HepG2 (cell line): Measurements from ENCODE around the gene RNASE2. TPM values are rescaled to one million over a fixed set of nuclear protein-coding genes. Genes with fewer than 3 reads are reported as not detected.

ENCODE experiments used
- ATAC-seq: fragments of 200-7000 bp; cut with Tn5 transposase; 3 replicates; pipeline ENCODE4 v1.9.1; 2020; ENCODE audit warnings: mild to moderate bottlenecking, moderate library complexity
- BruUV-seq: library from RNA; stranded (reverse); fragments of 400-500 nt; replicated peaks from 2 replicates; lab custom pipeline; 2021; lab: Mats Ljungman, UMichigan
- CTCF ChIA-PET: fragments of 300-600 bp; formaldehyde crosslinking; extraction: SDS; loops from one replicate; lab custom pipeline; 2021; ENCODE audit warnings: low total read pairs, inconsistent platforms, low intra/inter-chr PET ratio; lab: Yijun Ruan, JAX
- POLR2A ChIA-PET: fragments of 350-600 bp; sonication (Branson Sonifier 250); formaldehyde crosslinking; loops from one replicate; lab custom pipeline; 2020; ENCODE audit warnings: antibody characterized with exemption, inconsistent platforms; lab: Yijun Ruan, JAX
- DNase-seq: peaks from one replicate; pipeline ENCODE4 v3.0.0-alpha.2; 2015; ENCODE audit warnings: low spot score
- FAIRE-seq: peaks from 3 replicates; lab custom pipeline; 2011; peaks lifted over from hg19 to GRCh38; lab: Jason Lieb, UNC
- H2AFZ ChIP-seq: one replicate; pipeline ENCODE4 v1.6.1; 2011; ENCODE audit warnings: low read length, inconsistent platforms
- H3K27ac ChIP-seq: fragments of 300-600 bp; 3 replicates; pipeline ENCODE4 v1.8.0; 2011; ENCODE audit warnings: mixed run types, mild to moderate bottlenecking, mixed read lengths, low read length, inconsistent platforms; ENCODE audit not compliant: insufficient read depth; ENCODE audit errors: extremely low read length
- H3K27me3 ChIP-seq, 2 experiments: fragments of 200-600 bp in 1 of 2; 2 replicates in 1 of 2; 3 replicates in 1 of 2; pipeline versions ENCODE4 v1.6.0 to v1.8.0; 2011; ENCODE audit warnings: low read length in 2 of 2, mild to moderate bottlenecking in 2 of 2, moderate library complexity in 2 of 2, inconsistent platforms in 1 of 2; ENCODE audit not compliant: insufficient read depth in 2 of 2, control insufficient read depth in 1 of 2
- H3K36me3 ChIP-seq, 2 experiments: fragments of 200-600 bp in 1 of 2; replicated peaks in 1 of 2; 2 replicates in 1 of 2; 3 replicates in 1 of 2; pipeline versions ENCODE4 v1.5.1 to v1.8.0; 2011; ENCODE audit warnings: low read length in 2 of 2, inconsistent platforms in 1 of 2; ENCODE audit not compliant: insufficient read depth in 2 of 2, control insufficient read depth in 1 of 2
- H3K4me1 ChIP-seq: 2 replicates; pipeline ENCODE4 v1.5.1; 2012; ENCODE audit warnings: low read length, inconsistent platforms; ENCODE audit not compliant: insufficient read depth
- H3K4me2 ChIP-seq: 2 replicates; pipeline ENCODE4 v1.6.0; 2011; ENCODE audit warnings: low read depth, low read length, inconsistent platforms
- H3K4me3 ChIP-seq, 3 experiments: fragments of 200-600 bp in 1 of 3; sonication (generic), shearing (Covaris generic) in 1 of 3; replicated peaks in 1 of 3; 2 replicates each; pipeline ENCODE4 v1.5.1; 2011 to 2016; ENCODE audit warnings: low read length in 3 of 3, inconsistent platforms in 2 of 3, low read depth in 2 of 3, mild to moderate bottlenecking in 2 of 3, control low read depth in 1 of 3, mixed read lengths in 1 of 3; ENCODE audit not compliant: insufficient read depth in 1 of 3
- H3K79me2 ChIP-seq: one replicate; pipeline ENCODE4 v1.6.1; 2011; ENCODE audit warnings: low read length, inconsistent platforms; ENCODE audit not compliant: insufficient read depth
- H3K9ac ChIP-seq: 2 replicates; pipeline ENCODE4 v1.6.0; 2011; ENCODE audit warnings: mild to moderate bottlenecking, low read depth, low read length, inconsistent platforms; ENCODE audit not compliant: insufficient read depth
- H3K9me3 ChIP-seq: 2 replicates; pipeline ENCODE4 v1.5.1; 2012; ENCODE audit warnings: mild to moderate bottlenecking, low read length
- H4K20me1 ChIP-seq: 2 replicates; pipeline ENCODE4 v1.6.0; 2011; ENCODE audit warnings: inconsistent platforms, mild to moderate bottlenecking, low read length, moderate library complexity; ENCODE audit not compliant: insufficient read depth
- SOX13 ChIP-seq, 3 experiments: fragments of 450-650 bp in 1 of 3; sonication (generic) in 1 of 3; formaldehyde crosslinking in 1 of 3; IDR thresholded peaks in 2 of 3; conservative IDR thresholded peaks in 1 of 3; 2 replicates each; pipeline versions ENCODE4 v1.5.0 to v1.6.1; 2016 to 2020; ENCODE audit warnings: antibody characterized with exemption in 1 of 3, mild to moderate bottlenecking in 1 of 3, missing compliant biosample characterization in 1 of 3, missing genetic modification reagents in 1 of 3, moderate library complexity in 1 of 3
- ZNF367 ChIP-seq: sonication (generic); formaldehyde crosslinking; IDR thresholded peaks from 2 replicates; pipeline ENCODE4 v1.4.0; 2020; ENCODE audit warnings: missing genetic modification reagents, borderline replicate concordance
- ZNF530 ChIP-seq: sonication (generic); formaldehyde crosslinking; IDR thresholded peaks from 2 replicates; pipeline ENCODE4 v1.5.0; 2020; ENCODE audit warnings: low read depth, mild to moderate bottlenecking, missing genetic modification reagents
- WGBS: methylation state at CpG from one replicate; pipeline ENCODE4 v1.1.6; 2017; ENCODE audit warnings: low lambda C conversion rate; 5-methylcytosine and 5-hydroxymethylcytosine counted together
- in situ Hi-C: cut with HindIII; loops from 2 replicates; pipeline ENCODE4 v1.10.0; 2017; ENCODE audit warnings: low pct_unique_long_range_greater_than_20kb; ENCODE audit not compliant: extremely low pct_ligation_motif_present
- intact Hi-C: fragments of 100-400 bp; cut with micrococcal nuclease; formaldehyde crosslinking; loops from one replicate; pipeline ENCODE4 v1.10.0; 2022; ENCODE audit not compliant: unreplicated experiment
- polyA plus RNA-seq, 8 experiments: library from polyadenylated mRNA; depleted of rRNA in 3 of 8; stranded (reverse) in 7 of 8; unstranded in 1 of 8; fragments of >200 nt; fragmentation: Illumina TruSeq in 4 of 8; extraction: Trizol in 4 of 8; gene quantifications; 2 replicates each; pipeline versions ENCODE4 v1.2.1 to v1.2.3, GENCODE V29; 2011 to 2016; ENCODE audit warnings: low read depth in 4 of 8, missing spikeins in 1 of 8, mixed read lengths in 1 of 8; ENCODE audit not compliant: insufficient read depth in 1 of 8
- small RNA-seq, 3 experiments: library from RNA; depleted of rRNA; stranded (forward); fragments of <200 nt; gene quantifications; one replicate each; pipeline ENCODE3, GENCODE V24; 2012; ENCODE audit warnings: low read depth in 2 of 3, low replicate concordance in 1 of 3; ENCODE audit not compliant: insufficient read length in 3 of 3, insufficient read depth in 2 of 3
- total RNA-seq, 5 experiments: library from RNA; depleted of rRNA; stranded (reverse); fragments of >200 nt; fragmentation: Illumina TruSeq; extraction: Trizol; gene quantifications; 2 replicates each; pipeline ENCODE4 v1.2.3, GENCODE V29; 2016; ENCODE audit warnings: low read depth in 1 of 5
- TF ChIP-seq, protein P1 (sequence below): sonication (generic); formaldehyde crosslinking; IDR thresholded peaks from 2 replicates; pipeline ENCODE4 v1.5.1; 2020; ENCODE audit warnings: missing genetic modification reagents, mild to moderate bottlenecking, borderline replicate concordance
- TF ChIP-seq, protein P2 (sequence below): sonication (generic); formaldehyde crosslinking; IDR thresholded peaks from 2 replicates; pipeline ENCODE4 v1.5.0; 2020; ENCODE audit warnings: mild to moderate bottlenecking, missing genetic modification reagents

The RNASE2 gene
- total and polyA plus RNA-seq, 2 of the 13 experiments (the other 11 are each of a cell fraction or from before 2014, with no cell fraction given): 0.69 TPM; not detected in 1

DNA sequence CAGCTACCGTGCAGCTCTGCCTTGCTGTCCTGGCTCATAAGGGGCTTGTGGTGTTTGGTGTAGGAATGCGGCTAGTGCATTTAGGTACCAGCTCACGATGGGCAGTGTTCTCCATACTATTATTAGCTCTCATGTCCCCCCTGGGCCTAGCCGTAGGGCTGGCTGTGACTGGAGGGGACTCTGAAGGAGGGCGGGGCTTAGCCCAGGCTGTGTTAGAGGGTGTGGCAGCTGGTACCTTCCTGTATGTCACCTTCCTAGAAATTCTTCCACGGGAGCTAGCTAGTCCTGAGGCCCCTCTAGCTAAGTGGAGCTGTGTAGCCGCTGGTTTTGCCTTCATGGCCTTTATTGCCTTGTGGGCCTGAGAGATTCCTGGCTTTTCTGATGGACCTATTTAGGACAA lies 45.9 kb downstream of the RNASE2 start (continued):
- TF ChIP-seq, protein P1, sequence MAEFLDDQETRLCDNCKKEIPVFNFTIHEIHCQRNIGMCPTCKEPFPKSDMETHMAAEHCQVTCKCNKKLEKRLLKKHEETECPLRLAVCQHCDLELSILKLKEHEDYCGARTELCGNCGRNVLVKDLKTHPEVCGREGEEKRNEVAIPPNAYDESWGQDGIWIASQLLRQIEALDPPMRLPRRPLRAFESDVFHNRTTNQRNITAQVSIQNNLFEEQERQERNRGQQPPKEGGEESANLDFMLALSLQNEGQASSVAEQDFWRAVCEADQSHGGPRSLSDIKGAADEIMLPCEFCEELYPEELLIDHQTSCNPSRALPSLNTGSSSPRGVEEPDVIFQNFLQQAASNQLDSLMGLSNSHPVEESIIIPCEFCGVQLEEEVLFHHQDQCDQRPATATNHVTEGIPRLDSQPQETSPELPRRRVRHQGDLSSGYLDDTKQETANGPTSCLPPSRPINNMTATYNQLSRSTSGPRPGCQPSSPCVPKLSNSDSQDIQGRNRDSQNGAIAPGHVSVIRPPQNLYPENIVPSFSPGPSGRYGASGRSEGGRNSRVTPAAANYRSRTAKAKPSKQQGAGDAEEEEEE (CRISPR knock-in tag): no peak
- TF ChIP-seq ZNF530 (CRISPR knock-in tag) (no peak), ZNF367 (CRISPR knock-in tag) (no peak)

DNA sequence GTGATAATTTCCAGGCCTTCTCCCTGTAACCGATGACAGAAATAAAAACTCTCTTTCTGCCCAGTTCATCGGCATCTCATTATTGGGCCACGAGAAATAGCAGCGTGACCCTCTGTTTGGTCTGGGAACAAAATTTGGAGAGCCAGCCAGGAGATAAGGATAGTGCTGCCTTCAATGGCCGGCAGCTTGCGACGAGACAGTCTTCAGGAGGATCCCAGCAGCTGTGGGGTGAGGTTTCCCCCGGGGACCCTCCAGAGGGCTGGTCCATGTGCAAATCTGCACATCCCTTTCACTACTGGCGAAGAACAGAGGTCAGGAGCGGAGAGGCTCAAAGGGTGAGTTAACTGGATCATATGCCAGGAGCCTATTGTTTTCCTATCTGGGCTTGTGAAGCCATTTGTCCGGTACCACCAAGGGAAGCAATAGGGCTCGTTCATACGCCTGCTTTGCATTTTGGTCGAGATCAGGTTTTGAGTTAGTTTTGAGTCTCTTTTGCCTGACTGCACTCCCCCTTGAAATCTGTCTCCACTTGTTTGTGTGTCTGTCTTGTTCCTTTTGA lies 48.6 kb downstream of the RNASE2 start:
- CTCF ChIA-PET: no interaction called here
- Histone ChIP-seq H2AFZ (peak overlapping the region; percentile 37), H3K4me1 (peaks cover 39% of the 10 kb centered on the region), H3K4me2 (peak overlapping the region; percentile 38; the same call in 1 of the 2 replicates), H3K4me3 (no peak overlapping the region), H3K36me3 (no peaks in the 10 kb centered on the region), H4K20me1 (no peaks in the 10 kb centered on the region), H3K27me3 (0 out of 5 replicates have a peak, but pooled peaks cover 0 to 3% of the 10 kb centered on the region in 2 experiments), H3K9ac (no peak overlapping the region), H3K79me2 (no peaks in the 10 kb centered on the region), H3K9me3 (no peaks in the 10 kb centered on the region), H3K27ac (no peak overlapping the region)
- no peak for TF ChIP-seq SOX13 (IDR thresholded peaks at IDR 0.05)
- 0 out of 4 replicates have a peak, but pooled peaks of 1 of the 2 experiments have one; percentile 5 for TF ChIP-seq SOX13 (CRISPR knock-in tag; conservative IDR thresholded peaks at IDR 0.05 in 1 of 2, IDR thresholded peaks at IDR 0.05 in 1 of 2)
- TF ChIP-seq, protein P2, sequence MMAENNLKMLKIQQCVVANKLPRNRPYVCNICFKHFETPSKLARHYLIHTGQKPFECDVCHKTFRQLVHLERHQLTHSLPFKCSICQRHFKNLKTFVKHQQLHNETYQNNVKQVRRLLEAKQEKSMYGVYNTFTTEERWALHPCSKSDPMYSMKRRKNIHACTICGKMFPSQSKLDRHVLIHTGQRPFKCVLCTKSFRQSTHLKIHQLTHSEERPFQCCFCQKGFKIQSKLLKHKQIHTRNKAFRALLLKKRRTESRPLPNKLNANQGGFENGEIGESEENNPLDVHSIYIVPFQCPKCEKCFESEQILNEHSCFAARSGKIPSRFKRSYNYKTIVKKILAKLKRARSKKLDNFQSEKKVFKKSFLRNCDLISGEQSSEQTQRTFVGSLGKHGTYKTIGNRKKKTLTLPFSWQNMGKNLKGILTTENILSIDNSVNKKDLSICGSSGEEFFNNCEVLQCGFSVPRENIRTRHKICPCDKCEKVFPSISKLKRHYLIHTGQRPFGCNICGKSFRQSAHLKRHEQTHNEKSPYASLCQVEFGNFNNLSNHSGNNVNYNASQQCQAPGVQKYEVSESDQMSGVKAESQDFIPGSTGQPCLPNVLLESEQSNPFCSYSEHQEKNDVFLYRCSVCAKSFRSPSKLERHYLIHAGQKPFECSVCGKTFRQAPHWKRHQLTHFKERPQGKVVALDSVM (CRISPR knock-in tag): no peak
- BruUV-seq: no TSS peak
- POLR2A ChIA-PET: interaction anchor here (1.2 to 1.6 kb wide), 2 partner anchors 11 to 100 kb away, joined by 3 to 4 read pairs; no protein-coding TSS in a partner anchor
- no peak for FAIRE-seq
- no peak; the same call in 1 of the 3 replicates for ATAC-seq
- WGBS: 62% methylated on average over 14 of the region's 14 CpGs
- in situ Hi-C loops: no loop called here
- no peak for DNase-seq
- intact Hi-C loops: no loop called here

Small RNA genes lying within 50 kb of the gene (small RNA-seq; reads per million reads assigned to genes)
- gene RN7SL189P: 0 reads per million in 3 experiments

Other genes starting within 250 kb of the RNASE2 start
- gene EDDM3A, start 209.6 kb upstream of the RNASE2 start, total RNA-seq (2016; rRNA removed; fragmentation: Illumina TruSeq; extraction: Trizol): not detected in 2 replicates
- gene EDDM3A, start 209.6 kb upstream of the RNASE2 start, polyA plus RNA-seq (2011; rRNA removed): not detected in 2 replicates
- gene EDDM3B, start 187.1 kb upstream of the RNASE2 start, total RNA-seq (2016; rRNA removed; fragmentation: Illumina TruSeq; extraction: Trizol): not detected in 2 replicates
- gene EDDM3B, start 187.1 kb upstream of the RNASE2 start, polyA plus RNA-seq (2011; rRNA removed): not detected in 2 replicates
- gene RNASE6, start 174.2 kb upstream of the RNASE2 start, total RNA-seq (2016; rRNA removed; fragmentation: Illumina TruSeq; extraction: Trizol): not detected in 2 replicates
- gene RNASE6, start 174.2 kb upstream of the RNASE2 start, polyA plus RNA-seq (2011; rRNA removed): not detected in 2 replicates
- gene RNASE1, start 152.6 kb upstream of the RNASE2 start, total RNA-seq (2016; rRNA removed; fragmentation: Illumina TruSeq; extraction: Trizol): not detected in 2 replicates
- not detected in 2 replicates for gene RNASE1, start 152.6 kb upstream of the RNASE2 start, polyA plus RNA-seq (2011; rRNA removed)
- gene RNASE3, start 64.1 kb upstream of the RNASE2 start, total RNA-seq (2016; rRNA removed; fragmentation: Illumina TruSeq; extraction: Trizol): not detected in 2 replicates
- not detected in 2 replicates for gene RNASE3, start 64.1 kb upstream of the RNASE2 start, polyA plus RNA-seq (2011; rRNA removed)
- 46.9 and 122 TPM in 2 replicates for gene METTL17, start 34.5 kb downstream of the RNASE2 start, total RNA-seq (2016; rRNA removed; fragmentation: Illumina TruSeq; extraction: Trizol)
- 181 and 199 TPM in 2 replicates for gene METTL17, start 34.5 kb downstream of the RNASE2 start, polyA plus RNA-seq (2011; rRNA removed)
- gene SLC39A2, start 43.8 kb downstream of the RNASE2 start, total RNA-seq (2016; rRNA removed; fragmentation: Illumina TruSeq; extraction: Trizol): 0.11 TPM in 1 of 2 replicates, not detected in the other
- 0.05 and 0.08 TPM in 2 replicates for gene SLC39A2, start 43.8 kb downstream of the RNASE2 start, polyA plus RNA-seq (2011; rRNA removed)
- gene NDRG2, start 69.6 kb downstream of the RNASE2 start, total RNA-seq (2016; rRNA removed; fragmentation: Illumina TruSeq; extraction: Trizol): 27.2 and 27.4 TPM in 2 replicates
- gene NDRG2, start 69.6 kb downstream of the RNASE2 start, polyA plus RNA-seq (2011; rRNA removed): 143 and 189 TPM in 2 replicates
- gene TPPP2, start 74.7 kb downstream of the RNASE2 start, total RNA-seq (2016; rRNA removed; fragmentation: Illumina TruSeq; extraction: Trizol): 0.58 and 0.63 TPM in 2 replicates
- 1.7 and 4.2 TPM in 2 replicates for gene TPPP2, start 74.7 kb downstream of the RNASE2 start, polyA plus RNA-seq (2011; rRNA removed)
- not detected in 2 replicates for gene RNASE13, start 79.3 kb downstream of the RNASE2 start, total RNA-seq (2016; rRNA removed; fragmentation: Illumina TruSeq; extraction: Trizol)
- 1.0 and 1.4 TPM in 2 replicates for gene RNASE13, start 79.3 kb downstream of the RNASE2 start, polyA plus RNA-seq (2011; rRNA removed)
- not detected in 2 replicates for gene RNASE7, start 86.9 kb downstream of the RNASE2 start, total RNA-seq (2016; rRNA removed; fragmentation: Illumina TruSeq; extraction: Trizol)
- gene RNASE7, start 86.9 kb downstream of the RNASE2 start, polyA plus RNA-seq (2011; rRNA removed): 0.04 and 0.17 TPM in 2 replicates
- gene RNASE8, start 102.3 kb downstream of the RNASE2 start, total RNA-seq (2016; rRNA removed; fragmentation: Illumina TruSeq; extraction: Trizol): not detected in 2 replicates
- gene RNASE8, start 102.3 kb downstream of the RNASE2 start, polyA plus RNA-seq (2011; rRNA removed): not detected in 2 replicates
- 18.5 and 28.1 TPM in 2 replicates for gene ARHGEF40, start 114.8 kb downstream of the RNASE2 start, total RNA-seq (2016; rRNA removed; fragmentation: Illumina TruSeq; extraction: Trizol)
- gene ARHGEF40, start 114.8 kb downstream of the RNASE2 start, polyA plus RNA-seq (2011; rRNA removed): 78.1 and 97.1 TPM in 2 replicates
- gene ZNF219, start 143.2 kb downstream of the RNASE2 start, total RNA-seq (2016; rRNA removed; fragmentation: Illumina TruSeq; extraction: Trizol): 21.0 and 36.6 TPM in 2 replicates
- 34.5 and 42.2 TPM in 2 replicates for gene ZNF219, start 143.2 kb downstream of the RNASE2 start, polyA plus RNA-seq (2011; rRNA removed)
- gene TMEM253, start 145.6 kb downstream of the RNASE2 start, total RNA-seq (2016; rRNA removed; fragmentation: Illumina TruSeq; extraction: Trizol): 0.29 TPM in 1 of 2 replicates, not detected in the other
- gene TMEM253, start 145.6 kb downstream of the RNASE2 start, polyA plus RNA-seq (2011; rRNA removed): 0.45 and 0.65 TPM in 2 replicates
- gene OR5AU1, start 200.6 kb downstream of the RNASE2 start, total RNA-seq (2016; rRNA removed; fragmentation: Illumina TruSeq; extraction: Trizol): not detected in 2 replicates
- gene OR5AU1, start 200.6 kb downstream of the RNASE2 start, polyA plus RNA-seq (2011; rRNA removed): not detected in 2 replicates